ENCODE results near the gene NEURL1.

The NEURL1 gene

DNA sequence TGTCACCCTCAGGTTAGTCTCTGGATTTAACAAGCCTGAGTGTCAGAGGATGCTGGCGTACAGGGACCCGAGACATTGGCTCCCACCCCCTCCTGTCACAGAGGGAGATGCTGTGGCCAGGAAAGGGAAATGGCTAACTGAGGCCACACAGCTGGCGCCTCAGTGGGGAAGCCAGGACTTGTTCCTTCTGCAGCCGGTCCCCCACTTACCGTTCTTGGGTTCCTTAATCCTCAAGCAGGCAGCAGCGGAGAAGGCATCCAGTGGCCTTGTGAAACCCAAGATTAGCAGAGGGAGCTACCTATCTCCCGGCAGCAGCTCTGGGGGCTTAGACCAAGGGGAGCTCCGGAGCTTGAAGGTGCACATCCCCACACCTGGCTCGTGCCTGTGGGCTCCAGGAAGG is 65.4 kb downstream of the NEURL1 start:
- H3K4me3 ChIP-seq (ENCODE audit: low read depth, low read length) = no peak overlapping the region
- in situ Hi-C loops (cut with HindIII; ENCODE audit: low sequenced_read_pairs) = no loop called here
- DNase-seq (ENCODE audit: low read depth, low spot score) = no peak
- no peak for TF ChIP-seq CTCF (IDR thresholded peaks at IDR 0.05; ENCODE audit: low read depth, low read length)

- in situ Hi-C loops (cut with HindIII; ENCODE audit: low sequenced_read_pairs) = no loop called here
Measured at GRCh38 chr10:103559776-103560175, 66.3 kb downstream of the NEURL1 start.

GRCh38 chr10:103560886-103561285 is 67.4 kb downstream of the NEURL1 start:
- no peak for DNase-seq (ENCODE audit: low read depth, low spot score)
- in situ Hi-C loops (cut with HindIII; ENCODE audit: low sequenced_read_pairs) = no loop called here
- TF ChIP-seq CTCF (IDR thresholded peaks at IDR 0.05; ENCODE audit: low read depth, low read length) = no peak
- no peak overlapping the region for H3K4me3 ChIP-seq (ENCODE audit: low read depth, low read length)

More at GRCh38 chr10:103559776-103560175, 66.3 kb downstream of the NEURL1 start:
- H3K4me3 ChIP-seq (ENCODE audit: low read depth, low read length) = no peak overlapping the region
- TF ChIP-seq CTCF (IDR thresholded peaks at IDR 0.05; ENCODE audit: low read depth, low read length) = no peak
- DNase-seq (ENCODE audit: low read depth, low spot score) = no peak

DNA sequence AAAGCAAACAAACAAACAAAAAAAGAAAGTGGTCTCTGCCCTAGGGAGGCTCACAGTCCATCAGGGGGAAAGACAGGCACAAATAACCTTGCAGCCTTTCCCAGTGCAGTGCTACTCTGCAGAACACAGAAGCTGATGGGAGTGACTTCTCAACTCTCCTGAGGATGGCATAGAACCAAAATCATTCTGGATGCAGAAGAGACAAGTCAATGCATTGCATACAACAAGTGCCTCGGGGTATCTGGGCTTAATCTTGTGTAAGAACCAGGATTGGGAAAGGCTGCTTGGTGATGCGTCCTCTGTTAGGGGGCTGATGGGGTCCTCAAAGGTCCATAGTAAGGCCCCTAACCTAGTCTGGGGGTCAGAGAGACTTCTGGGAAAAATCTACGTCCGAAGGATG is 68.9 kb downstream of the NEURL1 start:
- no peak overlapping the region for H3K4me3 ChIP-seq (ENCODE audit: low read depth, low read length)
- in situ Hi-C loops (cut with HindIII; ENCODE audit: low sequenced_read_pairs) = no loop called here
- no peak for DNase-seq (ENCODE audit: low read depth, low spot score)
- no peak for TF ChIP-seq CTCF (IDR thresholded peaks at IDR 0.05; ENCODE audit: low read depth, low read length)

DNA sequence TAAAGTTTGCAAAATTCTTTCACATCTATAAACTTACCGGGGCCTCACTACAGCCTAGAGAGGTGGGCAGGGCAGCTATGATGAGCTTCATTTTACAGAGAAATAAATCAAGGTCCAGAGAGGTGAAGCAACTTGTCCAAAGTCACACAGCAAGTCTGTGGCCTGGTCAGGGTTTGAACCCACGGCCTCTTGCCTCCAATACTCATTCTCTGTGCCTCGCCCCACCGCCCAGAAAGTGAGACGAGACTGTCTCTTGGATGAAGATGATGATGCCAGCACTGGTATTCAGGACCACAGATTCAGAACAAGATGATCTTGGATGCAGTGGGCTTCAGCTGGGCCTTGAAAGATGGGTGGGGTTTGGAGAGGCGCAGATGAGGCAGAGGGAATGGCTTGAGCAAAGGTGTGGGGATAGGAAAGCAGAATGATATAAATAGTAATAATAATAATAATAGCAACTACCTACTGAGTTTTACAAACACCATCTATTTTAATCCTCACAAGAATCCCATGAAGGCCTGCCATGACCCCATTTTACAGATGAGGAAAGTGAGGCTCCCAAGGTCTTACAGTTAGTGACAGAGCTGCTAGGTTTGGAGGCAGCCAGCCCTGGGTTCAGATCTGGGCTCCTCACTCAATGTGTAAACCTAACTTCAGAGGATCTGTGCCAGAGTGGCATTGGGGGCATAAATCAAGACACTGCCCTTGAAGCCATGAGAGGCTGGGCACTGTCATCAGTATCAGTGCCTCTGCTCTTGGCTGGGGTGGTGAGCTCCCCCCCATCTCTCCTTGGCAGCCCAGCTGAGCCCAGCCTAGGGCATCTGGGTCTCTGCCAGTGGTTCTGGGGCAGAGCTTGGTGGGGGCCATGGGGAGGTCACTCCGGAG is 70.0 kb downstream of the NEURL1 start:
- no peak for DNase-seq (ENCODE audit: low read depth, low spot score)
- no peak overlapping the region for H3K4me3 ChIP-seq (ENCODE audit: low read depth, low read length)
- in situ Hi-C loops (cut with HindIII; ENCODE audit: low sequenced_read_pairs) = no loop called here
- no peak for TF ChIP-seq CTCF (IDR thresholded peaks at IDR 0.05; ENCODE audit: low read depth, low read length)

GRCh38 chr10:103564116-103564501 is 70.6 kb downstream of the NEURL1 start:
- no peak overlapping the region for H3K4me3 ChIP-seq (ENCODE audit: low read depth, low read length)
- no peak for DNase-seq (ENCODE audit: low read depth, low spot score)
- in situ Hi-C loops (cut with HindIII; ENCODE audit: low sequenced_read_pairs) = no loop called here
- no peak for TF ChIP-seq CTCF (IDR thresholded peaks at IDR 0.05; ENCODE audit: low read depth, low read length)
